Activated naive CD4-positive, alpha-beta T cell treated with anti-CD3 and anti-CD28 coated beads for 36 hours (primary cell): ENCODE data around the gene HAPLN2. TPM values are rescaled to one million over a fixed set of nuclear protein-coding genes. Genes with fewer than 3 reads are reported as not detected.
A peak's percentile ranks its signal among the peaks of the same experiment; 100 is the strongest.
"Not testable (repeated sequence)": the region's sequence is repeated elsewhere in the genome, so short reads cannot be mapped to it uniquely, and the experiment has no call there.

Experiments
- CTCF ChIA-PET: fragments of 350-600 bp; sonication (Branson Sonifier 250); formaldehyde crosslinking; loops from one replicate; lab custom pipeline; 2021; ENCODE audit warnings: antibody characterized with exemption; lab: Charles Lee
- DNase-seq: peaks from one replicate; pipeline ENCODE4 v3.0.0-alpha.2; 2020
- H3K27ac Mint-ChIP-seq: one replicate; pipeline ENCODE4 v1.8.0; 2021; ENCODE audit warnings: mild to moderate bottlenecking, mixed read lengths
- H3K27me3 Mint-ChIP-seq: one replicate; pipeline ENCODE4 v1.8.0; 2021; ENCODE audit warnings: low read depth, mixed read lengths
- H3K36me3 Mint-ChIP-seq: one replicate; pipeline ENCODE4 v1.8.0; 2021; ENCODE audit warnings: low read depth, mixed read lengths
- H3K4me1 Mint-ChIP-seq: one replicate; pipeline ENCODE4 v1.8.0; 2021; ENCODE audit warnings: low read depth, mixed read lengths
- H3K4me3 Mint-ChIP-seq: one replicate; pipeline ENCODE4 v1.8.0; 2021; ENCODE audit warnings: mild to moderate bottlenecking, moderate library complexity, mixed read lengths
- H3K9me3 Mint-ChIP-seq: one replicate; pipeline ENCODE4 v1.8.0; 2021; ENCODE audit warnings: mixed read lengths
- intact Hi-C: fragments of 100-400 bp; cut with micrococcal nuclease; formaldehyde crosslinking; loops from one replicate; pipeline ENCODE4 v1.15.1; 2023
- total RNA-seq, 2 experiments: library from RNA; stranded (reverse); gene quantifications; one replicate each; pipeline ENCODE4 v1.2.3, GENCODE V29; 2021

The HAPLN2 gene
- total RNA-seq, 2 experiments from 2014 or later, result 0.40 to 0.55 TPM

- Mint-ChIP-seq H3K4me3 (no peak overlapping the region), H3K27me3 (no peaks in the 10 kb centered on the region), H3K4me1 (peaks cover 27% of the 10 kb centered on the region), H3K36me3 (peaks cover 1% of the 10 kb centered on the region), H3K27ac (no peak overlapping the region), H3K9me3 (no peaks in the 10 kb centered on the region)
- CTCF ChIA-PET, result interaction anchor here (0.7 to 2.1 kb wide), 2 partner anchors 20 to 197 kb away, joined by 3 to 9 read pairs; no protein-coding TSS in a partner anchor
- intact Hi-C loops, result loop anchor here (1.0 to 2.0 kb wide), 4 partner anchors 17 to 128 kb away; partner anchors contain the start of gene GPATCH4
- DNase-seq, result peak; percentile 92
Measured at GRCh38 chr1:156583821-156584622, 35.2 kb upstream of the HAPLN2 start.

DNA sequence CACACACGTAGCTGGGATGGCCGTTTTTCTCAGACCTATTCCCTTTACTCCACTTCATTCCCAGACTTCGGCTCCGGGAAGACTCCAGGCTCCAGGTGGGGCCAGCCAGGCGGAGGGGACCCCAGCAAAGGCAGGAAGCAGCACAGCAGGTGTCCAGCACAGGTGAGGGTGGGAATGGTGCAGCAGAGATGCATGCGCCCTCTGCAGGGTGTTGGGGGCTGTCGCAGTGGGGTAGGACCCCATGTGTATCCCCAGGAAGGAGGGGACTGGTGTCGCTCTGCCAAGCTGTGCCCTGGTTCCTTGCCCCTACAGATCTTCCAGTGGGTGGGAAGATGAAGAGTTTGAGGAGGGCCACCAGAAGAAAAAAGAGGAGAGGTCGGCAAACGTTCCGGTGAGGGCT, 34.4 kb upstream of the HAPLN2 start:
- H3K9me3 Mint-ChIP-seq, result no peaks in the 10 kb centered on the region
- H3K27me3 Mint-ChIP-seq, result no peaks in the 10 kb centered on the region
- intact Hi-C loops, result loop anchor here (1.0 to 2.0 kb wide), 4 partner anchors 16 to 129 kb away; partner anchors contain the start of gene GPATCH4
- CTCF ChIA-PET, result interaction anchor here (1.1 to 2.5 kb wide), 6 partner anchors 19 to 128 kb away, joined by 3 to 12 read pairs (median 6); no protein-coding TSS in a partner anchor
- no peak overlapping the region for H3K4me3 Mint-ChIP-seq
- H3K36me3 Mint-ChIP-seq, result peaks cover 1% of the 10 kb centered on the region
- peak; percentile 18 for DNase-seq
- H3K4me1 Mint-ChIP-seq, result peaks cover 27% of the 10 kb centered on the region
- H3K27ac Mint-ChIP-seq, result no peak overlapping the region

- DNase-seq, result no peak
- no peak overlapping the region for H3K27ac Mint-ChIP-seq
- intact Hi-C loops, result no loop called here
- no peaks in the 10 kb centered on the region for H3K27me3 Mint-ChIP-seq
- no peak overlapping the region for H3K4me3 Mint-ChIP-seq
- H3K9me3 Mint-ChIP-seq, result no peaks in the 10 kb centered on the region
- peaks cover 34% of the 10 kb centered on the region for H3K4me1 Mint-ChIP-seq
- peaks cover 1% of the 10 kb centered on the region for H3K36me3 Mint-ChIP-seq
- CTCF ChIA-PET, result interaction anchor here (0.7 to 2.5 kb wide), 10 partner anchors 14 to 140 kb away, joined by 3 to 12 read pairs (median 4); no protein-coding TSS in a partner anchor
Measured at GRCh38 chr1:156586323-156586722, 32.9 kb upstream of the HAPLN2 start.

- intact Hi-C loops, result no loop called here
- CTCF ChIA-PET, result interaction anchor here (0.7 to 2.5 kb wide), 7 partner anchors 14 to 198 kb away, joined by 3 to 12 read pairs (median 4); no protein-coding TSS in a partner anchor
- Mint-ChIP-seq H3K9me3 (no peaks in the 10 kb centered on the region), H3K4me3 (no peak overlapping the region), H3K27ac (no peak overlapping the region), H3K27me3 (no peaks in the 10 kb centered on the region), H3K36me3 (peaks cover 1% of the 10 kb centered on the region), H3K4me1 (peaks cover 31% of the 10 kb centered on the region)
- DNase-seq, result no peak
Measured at GRCh38 chr1:156586892-156587477, 32.2 kb upstream of the HAPLN2 start.

- H3K9me3 Mint-ChIP-seq, H3K4me3 Mint-ChIP-seq, H3K27me3 Mint-ChIP-seq, H3K27ac Mint-ChIP-seq, H3K36me3 Mint-ChIP-seq, DNase-seq, intact Hi-C loops: not testable (repeated sequence)
- CTCF ChIA-PET, result interaction anchor here (0.8 to 1.2 kb wide), 2 partner anchors 9 to 10 kb away, joined by 4 to 5 read pairs; no protein-coding TSS in a partner anchor
- H3K4me1 Mint-ChIP-seq, result peaks cover 28% of the 10 kb centered on the region
Measured at GRCh38 chr1:156587927-156588326, 31.3 kb upstream of the HAPLN2 start.

GRCh38 chr1:156589546-156589945, 29.7 kb upstream of the HAPLN2 start:
- H3K36me3 Mint-ChIP-seq, result peaks cover 7% of the 10 kb centered on the region
- no peak overlapping the region for H3K27ac Mint-ChIP-seq
- no peaks in the 10 kb centered on the region for H3K27me3 Mint-ChIP-seq
- peaks cover 23% of the 10 kb centered on the region for H3K4me1 Mint-ChIP-seq
- intact Hi-C loops, result no loop called here
- DNase-seq, result no peak
- no peaks in the 10 kb centered on the region for H3K9me3 Mint-ChIP-seq
- CTCF ChIA-PET, result interaction anchor here (0.6 kb wide), 1 partner anchor 204 kb away, joined by 4 read pairs; no protein-coding TSS in a partner anchor
- no peak overlapping the region for H3K4me3 Mint-ChIP-seq

DNA sequence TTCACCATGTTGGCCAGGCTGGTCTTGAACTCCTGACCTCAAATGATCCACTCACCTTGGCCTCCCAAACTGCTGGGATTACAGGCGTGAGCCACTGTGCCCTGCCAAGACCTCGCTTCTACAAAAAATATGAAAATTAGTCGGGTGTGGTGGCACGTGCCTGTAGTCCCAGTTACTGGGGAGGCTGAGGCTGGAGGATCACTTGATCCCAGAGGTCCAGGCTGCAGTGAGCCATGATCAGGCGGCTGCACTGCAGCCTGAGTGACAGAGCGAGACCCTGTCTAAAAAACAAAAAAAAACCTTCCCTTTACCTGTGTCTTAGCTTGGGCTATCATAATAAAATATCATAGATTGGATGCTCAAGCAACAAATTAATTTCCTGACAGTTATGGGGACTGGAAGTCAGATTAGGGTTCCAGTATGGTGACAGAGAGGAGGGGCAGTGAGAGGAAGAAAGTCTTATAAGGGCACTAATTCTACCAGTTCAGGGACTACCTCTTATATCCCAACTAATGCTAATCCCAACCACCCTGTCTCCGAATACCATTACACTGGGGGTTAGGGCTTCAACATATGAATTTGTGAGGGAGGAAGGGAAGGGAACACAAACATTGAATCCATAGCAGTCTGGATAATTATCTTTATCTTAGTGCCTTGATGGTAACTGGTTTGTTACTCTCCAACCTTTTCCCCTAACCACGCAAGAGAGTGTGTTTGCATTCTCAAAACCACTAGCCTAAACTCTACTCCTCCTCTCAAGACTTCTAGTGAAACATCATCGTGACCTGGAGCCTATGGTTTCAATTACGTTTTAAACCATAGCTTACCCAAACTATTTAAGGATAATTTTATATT, 28.7 kb upstream of the HAPLN2 start:
- intact Hi-C loops, result loop anchor here (1.0 kb wide), 2 partner anchors 8 to 11 kb away; partner anchors contain the start of gene GPATCH4
- Mint-ChIP-seq H3K4me1 (peaks cover 28% of the 10 kb centered on the region), H3K9me3 (no peaks in the 10 kb centered on the region), H3K36me3 (peaks cover 13% of the 10 kb centered on the region), H3K27me3 (no peaks in the 10 kb centered on the region), H3K27ac (peak overlapping the region; percentile 88), H3K4me3 (peak overlapping the region; percentile 83)
- CTCF ChIA-PET, result interaction anchor here (0.9 to 3.6 kb wide), 12 partner anchors 8 to 135 kb away, joined by 3 to 21 read pairs (median 4); no protein-coding TSS in a partner anchor
- DNase-seq, result no peak

- Mint-ChIP-seq H3K9me3 (no peaks in the 10 kb centered on the region), H3K27ac (peak overlapping the region; percentile 88), H3K4me3 (peak overlapping the region; percentile 83), H3K36me3 (peaks cover 13% of the 10 kb centered on the region), H3K27me3 (no peaks in the 10 kb centered on the region), H3K4me1 (peaks cover 28% of the 10 kb centered on the region)
- CTCF ChIA-PET, result interaction anchor here (0.9 to 3.6 kb wide), 13 partner anchors 9 to 135 kb away, joined by 3 to 21 read pairs (median 4); no protein-coding TSS in a partner anchor
- peak; percentile 19 for DNase-seq
- intact Hi-C loops, result loop anchor here (1.0 kb wide), 2 partner anchors 9 to 10 kb away; partner anchors contain the start of gene GPATCH4
Measured at GRCh38 chr1:156591181-156591431, 28.1 kb upstream of the HAPLN2 start.

DNA sequence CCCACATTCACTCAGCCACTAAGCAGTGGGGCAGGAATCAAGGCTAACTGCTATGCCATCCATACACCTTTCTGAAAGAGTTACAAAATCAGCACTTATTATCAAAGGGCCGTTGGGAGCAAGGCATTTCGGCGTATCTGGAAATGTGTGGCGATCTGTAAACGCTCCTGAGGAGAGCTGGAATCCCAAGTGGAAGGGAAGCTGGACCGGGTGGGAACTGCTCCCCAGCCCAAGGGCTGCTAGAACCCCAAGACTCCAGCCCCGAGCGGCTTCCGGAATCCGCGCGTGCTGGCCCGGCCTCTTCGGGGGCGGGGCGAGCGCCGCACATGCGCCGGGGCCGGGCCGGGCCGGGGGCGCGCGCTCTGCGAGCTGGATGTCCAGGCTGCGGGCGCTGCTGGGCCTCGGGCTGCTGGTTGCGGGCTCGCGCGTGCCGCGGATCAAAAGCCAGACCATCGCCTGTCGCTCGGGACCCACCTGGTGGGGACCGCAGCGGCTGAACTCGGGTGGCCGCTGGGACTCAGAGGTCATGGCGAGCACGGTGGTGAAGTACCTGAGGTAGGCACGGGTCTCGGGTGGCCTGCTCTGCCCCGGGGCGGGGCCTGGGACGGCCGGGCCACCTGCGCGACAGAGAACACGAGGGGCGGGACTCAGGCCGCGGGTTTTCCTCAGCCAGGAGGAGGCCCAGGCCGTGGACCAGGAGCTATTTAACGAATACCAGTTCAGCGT, 27.6 kb upstream of the HAPLN2 start, which contains the start of gene NAXE:
Gene NAXE (plus strand): TSS at position 345 of the 726 bp plus-strand sequence. CDS start 29 bp downstream, at position 374.
- H3K9me3 Mint-ChIP-seq, result no peaks in the 10 kb centered on the region
- CTCF ChIA-PET, result interaction anchor here (0.9 to 3.6 kb wide), 14 partner anchors 8 to 136 kb away, joined by 3 to 21 read pairs (median 4); no protein-coding TSS in a partner anchor
- peak within 1 kb of the TSS; percentile 88 for H3K27ac Mint-ChIP-seq
- H3K27me3 Mint-ChIP-seq, result no peaks in the 10 kb centered on the region
- DNase-seq, result peak; percentile 71
- H3K4me3 Mint-ChIP-seq, result peak within 1 kb of the TSS; percentile 83
- peaks cover 28% of the 10 kb centered on the region for H3K4me1 Mint-ChIP-seq
- intact Hi-C loops, result loop anchor here (1.0 kb wide), 2 partner anchors 9 to 10 kb away; partner anchors contain the start of gene GPATCH4
- peaks cover 13% of the 10 kb centered on the region for H3K36me3 Mint-ChIP-seq

DNA sequence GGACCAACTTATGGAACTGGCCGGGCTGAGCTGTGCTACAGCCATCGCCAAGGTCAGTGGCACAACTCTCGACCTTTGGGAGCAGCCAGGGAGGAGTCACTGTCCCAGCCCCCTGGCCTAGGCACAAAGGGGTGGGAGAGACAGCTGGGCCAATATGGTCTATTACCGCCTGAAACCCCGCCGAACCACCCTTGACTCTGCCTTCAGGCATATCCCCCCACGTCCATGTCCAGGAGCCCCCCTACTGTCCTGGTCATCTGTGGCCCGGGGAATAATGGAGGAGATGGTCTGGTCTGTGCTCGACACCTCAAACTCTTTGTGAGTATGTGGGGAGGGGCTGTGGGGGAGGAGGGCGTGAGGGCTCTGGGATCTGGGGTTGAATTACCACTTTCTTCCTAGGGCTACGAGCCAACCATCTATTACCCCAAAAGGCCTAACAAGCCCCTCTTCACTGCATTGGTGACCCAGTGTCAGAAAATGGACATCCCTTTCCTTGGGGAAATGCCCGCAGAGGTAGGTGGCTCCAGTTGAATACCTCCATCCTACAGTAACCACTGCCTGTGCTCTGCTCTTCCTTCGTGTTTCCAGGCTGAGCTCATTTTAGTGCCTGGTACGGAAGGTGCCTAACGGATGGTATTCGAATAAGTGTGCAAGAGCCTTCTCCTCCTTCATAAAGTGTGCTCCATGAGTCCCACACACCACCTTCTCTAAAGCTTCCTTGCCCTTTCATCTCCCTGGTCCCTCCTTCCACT, 26.9 kb upstream of the HAPLN2 start:
- Mint-ChIP-seq H3K4me1 (peaks cover 30% of the 10 kb centered on the region), H3K27me3 (no peaks in the 10 kb centered on the region), H3K27ac (peak overlapping the region; percentile 69), H3K9me3 (no peaks in the 10 kb centered on the region), H3K4me3 (peak overlapping the region; percentile 83), H3K36me3 (peaks cover 18% of the 10 kb centered on the region)
- no peak for DNase-seq
- CTCF ChIA-PET, result interaction anchor here (1.1 to 3.6 kb wide), 7 partner anchors 10 to 112 kb away, joined by 3 to 21 read pairs (median 5); no protein-coding TSS in a partner anchor
- intact Hi-C loops, result no loop called here
